SKM-1 treated with dmso at 0.1 percent for 144 hours (cell line): ENCODE data around the gene MAD1L1.

Experiments used
- DNase-seq: peaks from one replicate; lab custom pipeline; 2025; ENCODE audit not compliant: unreplicated experiment; lab: John Stamatoyannopoulos, UW

Gene MAD1L1

DNA sequence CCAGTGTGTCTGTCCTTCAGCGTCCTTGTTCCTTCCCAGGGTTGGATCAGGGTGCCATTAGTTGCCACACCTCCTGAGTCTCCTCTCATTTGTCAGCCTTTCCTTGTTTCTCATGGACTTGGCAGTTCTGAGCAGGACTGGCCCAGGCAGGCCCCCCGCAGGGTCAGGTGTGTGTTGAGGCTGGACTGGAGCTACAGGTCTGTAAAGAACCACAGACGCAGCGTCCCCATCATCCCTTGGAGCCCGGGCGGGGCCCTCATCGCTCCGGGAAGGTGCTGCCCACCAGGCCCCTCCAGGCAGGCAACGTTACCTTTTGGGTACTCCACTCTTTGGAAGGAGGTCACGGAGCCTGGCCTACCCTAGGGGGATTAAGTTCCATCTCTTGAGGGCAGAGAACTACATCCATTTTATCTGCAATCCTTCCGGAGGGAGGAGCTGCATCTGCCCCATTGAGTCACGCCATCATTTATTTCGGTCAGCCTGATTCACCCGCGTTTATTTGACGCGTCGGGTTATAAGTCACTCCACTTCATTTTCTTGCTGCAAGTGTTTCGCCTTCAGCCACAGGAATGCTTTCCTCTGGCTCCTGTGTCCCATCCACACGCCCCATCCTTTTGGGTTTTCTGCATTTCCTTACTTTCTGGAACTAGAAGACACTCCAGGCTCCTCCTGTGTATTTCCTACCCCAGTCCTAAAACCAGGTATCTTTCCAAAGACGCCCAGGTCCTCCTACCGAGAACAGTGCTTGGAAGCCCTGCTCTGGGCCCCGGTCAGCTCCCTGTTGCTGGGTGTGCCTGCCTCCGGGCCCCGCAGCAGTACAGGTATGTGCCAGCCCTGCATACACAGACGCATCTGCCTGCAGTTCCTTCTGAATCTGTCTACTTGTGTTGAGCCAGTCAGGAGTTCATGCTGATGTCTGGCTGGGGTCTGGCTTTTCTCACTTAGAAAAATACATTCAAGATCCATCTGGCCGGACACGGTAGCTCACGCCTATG lies 141.9 kb downstream of the MAD1L1 start:
- no peak for DNase-seq

DNA sequence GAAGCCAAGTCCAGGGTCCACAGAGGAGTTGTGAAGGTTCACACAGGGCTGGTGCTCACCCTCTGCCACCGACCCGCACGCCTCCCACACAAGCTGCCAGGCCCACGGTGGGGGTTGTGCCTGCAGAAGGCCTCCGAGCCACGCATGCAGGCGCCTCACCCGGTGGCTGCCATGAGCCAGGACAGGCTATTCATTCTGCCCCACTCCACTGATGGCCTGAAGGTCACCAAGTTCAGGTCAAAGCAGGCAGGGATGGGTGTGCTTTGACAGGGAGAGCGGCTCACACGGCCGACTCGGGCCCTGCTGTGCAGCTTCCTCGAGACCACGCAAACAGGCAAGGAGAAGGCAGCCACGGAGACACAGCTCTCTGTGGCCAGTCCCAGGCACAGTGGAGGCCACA lies 143.9 kb downstream of the MAD1L1 start:
- DNase-seq = no peak

- DNase-seq = no peak
Observed at GRCh38 chr7:2087744-2088143, 145.0 kb downstream of the MAD1L1 start.

DNA sequence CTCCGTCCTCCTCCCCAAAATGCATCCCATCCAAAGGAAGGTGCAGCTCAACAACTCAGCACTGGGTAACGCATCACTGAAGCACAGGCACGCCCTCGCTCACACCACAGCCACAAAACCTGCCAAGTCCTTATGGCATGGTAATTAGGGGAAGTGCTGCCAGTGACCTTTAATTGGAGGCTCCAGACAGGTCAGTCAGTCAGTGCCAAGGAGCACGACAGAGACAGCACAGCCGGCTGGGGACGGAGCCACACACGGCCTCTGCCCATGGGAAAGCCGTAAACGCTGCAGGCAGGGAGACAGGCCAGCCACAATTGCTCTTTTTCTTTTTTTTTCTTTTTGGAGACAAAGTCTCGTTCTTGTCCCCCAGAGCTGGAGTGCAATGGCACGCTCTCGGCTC lies 146.5 kb downstream of the MAD1L1 start:
- DNase-seq = no peak

- DNase-seq = no peak
Observed at GRCh38 chr7:2085804-2086203, 146.9 kb downstream of the MAD1L1 start.

GRCh38 chr7:2084781-2085505 lies 147.8 kb downstream of the MAD1L1 start:
- no peak for DNase-seq

DNA sequence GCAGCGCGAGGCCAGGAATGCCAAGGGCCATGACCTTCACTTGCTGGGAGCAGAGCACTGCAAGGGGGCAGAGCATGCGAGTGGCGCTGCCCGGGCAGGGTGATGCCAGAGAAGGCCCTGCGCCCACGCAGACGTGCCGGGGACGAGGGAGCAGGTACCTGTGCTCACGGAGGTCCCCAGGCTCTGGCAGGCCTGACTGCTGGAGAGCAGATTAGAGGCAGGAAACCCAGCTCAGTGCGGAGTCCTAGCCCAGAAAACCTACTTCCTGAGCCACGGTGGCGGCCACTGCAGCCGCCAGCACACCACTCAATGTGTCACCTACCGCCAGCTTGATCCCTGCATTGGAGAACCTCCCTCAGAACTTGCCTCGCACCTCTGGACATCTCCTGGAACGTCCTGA lies 148.4 kb downstream of the MAD1L1 start:
- no peak for DNase-seq

DNA sequence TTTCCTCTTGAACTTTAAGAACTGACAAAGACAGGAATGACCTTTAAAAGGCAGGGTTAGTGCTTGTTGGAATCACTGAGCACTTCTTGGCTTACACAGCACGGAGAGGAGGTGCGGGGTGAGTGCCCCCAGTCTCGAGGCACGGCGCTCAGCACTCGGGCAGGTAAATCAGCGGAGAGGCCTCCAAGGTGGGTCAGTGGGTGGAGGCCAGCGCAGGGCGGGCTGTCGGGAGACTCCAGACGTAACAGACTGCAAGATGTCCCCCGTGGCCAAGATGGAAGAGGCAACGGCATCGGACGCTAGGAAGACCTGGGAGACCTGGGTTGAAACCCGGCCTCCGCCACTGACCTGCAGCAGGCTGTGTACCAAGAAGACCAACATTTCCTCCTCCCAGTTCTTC lies 149.4 kb downstream of the MAD1L1 start:
- no peak for DNase-seq

- DNase-seq = no peak
Observed at GRCh38 chr7:2082139-2082998, 150.4 kb downstream of the MAD1L1 start.

GRCh38 chr7:2081526-2082135 lies 151.1 kb downstream of the MAD1L1 start:
- no peak for DNase-seq

DNA sequence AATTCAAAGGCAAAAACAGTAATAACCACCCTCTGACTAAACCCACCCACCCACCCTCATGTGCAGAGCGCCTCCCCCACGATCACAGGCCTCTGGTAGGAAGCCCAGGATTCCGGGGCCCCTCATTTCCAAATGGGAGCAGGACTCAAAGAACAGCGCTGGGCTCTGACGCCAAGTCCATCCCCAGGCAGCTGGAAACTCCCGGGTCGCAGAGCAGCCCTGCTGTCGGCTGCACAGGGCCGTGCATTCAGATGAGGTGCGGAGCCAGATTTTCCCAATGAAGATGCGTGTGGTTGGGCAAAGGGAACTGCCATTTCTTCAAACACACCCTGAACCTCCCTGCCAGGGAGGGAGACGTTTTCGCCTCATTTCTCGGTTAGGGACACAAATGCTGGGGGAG lies 152.3 kb downstream of the MAD1L1 start:
- no peak for DNase-seq

- no peak for DNase-seq
Observed at GRCh38 chr7:2080060-2080387, 152.7 kb downstream of the MAD1L1 start.

GRCh38 chr7:2079332-2080059 lies 153.2 kb downstream of the MAD1L1 start:
- no peak for DNase-seq

GRCh38 chr7:2078899-2079298 lies 153.8 kb downstream of the MAD1L1 start:
- DNase-seq = no peak

DNA sequence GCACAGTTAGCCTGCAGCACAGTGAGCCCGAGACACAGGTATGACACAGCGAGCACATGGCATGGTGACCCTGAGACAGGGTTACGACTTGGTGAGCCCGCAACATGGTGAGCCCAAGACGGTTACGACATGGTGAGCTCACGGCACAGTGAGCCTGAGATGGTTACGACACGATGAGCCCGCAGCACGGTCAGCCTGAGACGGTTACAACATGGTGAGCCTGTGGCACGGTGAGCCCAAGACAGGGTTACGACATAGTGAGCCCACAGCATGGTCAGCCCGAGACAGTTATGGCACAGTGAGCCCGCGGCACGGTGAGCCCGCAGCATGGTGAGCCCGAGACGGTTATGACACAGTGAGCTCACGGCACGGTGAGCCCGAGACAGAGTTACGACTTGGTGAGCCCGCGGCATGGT lies 156.1 kb downstream of the MAD1L1 start:
- no peak for DNase-seq

GRCh38 chr7:2075811-2076210 lies 156.9 kb downstream of the MAD1L1 start:
- no peak for DNase-seq

DNA sequence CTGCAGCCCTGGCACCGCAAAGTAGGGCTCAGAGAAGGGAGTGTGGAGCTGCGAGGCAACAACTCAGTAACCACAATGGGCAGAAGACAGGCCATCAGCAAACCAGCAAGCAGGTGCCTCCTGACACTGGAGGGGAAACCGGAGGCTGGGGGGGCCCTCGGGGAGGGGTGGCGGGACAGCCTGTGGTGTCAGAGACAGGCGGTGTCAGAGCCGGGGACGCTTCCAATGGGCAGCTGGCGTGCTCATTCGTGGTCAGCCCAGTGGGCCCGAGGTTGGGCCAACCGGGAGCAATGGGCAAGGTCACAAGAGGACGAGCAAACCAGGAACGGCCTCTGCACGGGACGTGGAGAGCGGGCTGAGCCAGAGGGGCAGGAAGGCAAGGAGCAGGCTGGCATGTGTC lies 158.1 kb downstream of the MAD1L1 start:
- DNase-seq = no peak

- no peak for DNase-seq
Observed at GRCh38 chr7:2072798-2073197, 159.9 kb downstream of the MAD1L1 start.

- no peak for DNase-seq
Observed at GRCh38 chr7:2072042-2072441, 160.7 kb downstream of the MAD1L1 start.

GRCh38 chr7:2071133-2071832 lies 161.5 kb downstream of the MAD1L1 start:
- DNase-seq = no peak
